HFF-Myc (cell line): ENCODE data around the gene ATP2B2.

Experiments used
- DNase-seq: peaks from one replicate; pipeline ENCODE4 v3.0.0-alpha.2; 2011; ENCODE audit warnings: low read depth; ENCODE audit errors: extremely low read depth
- H3K4me3 ChIP-seq: replicated peaks from 2 replicates; pipeline ENCODE4 v1.5.1; 2011; ENCODE audit warnings: low read depth, mild to moderate bottlenecking, control low read depth, low read length
- TF ChIP-seq, protein P1 (sequence below): IDR thresholded peaks from 2 replicates; pipeline ENCODE4 v1.5.1; 2012; ENCODE audit warnings: mild to moderate bottlenecking, low read depth, low read length, control low read depth; ENCODE audit errors: missing control alignments

The ATP2B2 gene

DNA sequence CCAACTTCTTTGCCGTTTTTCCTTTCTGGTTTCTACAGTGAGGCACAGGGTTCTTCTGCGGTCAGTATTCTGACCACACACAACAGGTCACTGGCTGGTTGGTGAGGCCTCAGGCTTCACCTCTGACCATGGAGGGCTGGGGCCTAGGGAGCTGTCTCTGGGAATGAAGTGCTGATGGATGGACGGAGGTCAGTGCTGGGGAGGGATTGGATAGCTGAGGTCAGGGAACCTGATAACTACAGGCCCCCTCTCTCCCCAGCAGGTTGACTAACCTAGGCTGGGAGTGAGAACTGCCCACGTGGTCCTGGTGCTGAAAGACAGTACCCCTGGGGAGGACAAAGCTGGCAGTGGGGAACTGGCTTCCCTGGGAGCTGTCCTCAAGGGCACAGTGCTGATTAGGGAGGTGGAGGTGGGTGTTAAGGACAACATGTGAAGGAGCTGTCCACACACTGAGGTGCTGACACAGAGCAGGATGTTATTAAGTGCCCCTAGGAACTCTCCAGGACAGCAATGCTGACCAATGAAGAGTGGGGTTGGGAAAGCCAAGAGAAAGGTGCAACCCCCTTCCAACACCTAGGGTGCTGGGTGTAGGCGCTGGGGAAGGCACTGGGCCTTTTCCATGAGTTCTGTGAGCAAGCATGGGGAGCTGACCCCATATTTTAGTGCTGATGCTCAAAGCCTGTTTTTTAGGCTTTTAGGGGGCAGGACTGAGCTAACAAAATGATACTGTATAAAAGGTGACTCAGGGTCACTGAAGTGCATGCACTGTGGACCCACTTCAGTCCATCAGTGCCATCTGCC lies 45.2 kb downstream of the ATP2B2 start:
- no peak overlapping the region for H3K4me3 ChIP-seq
- peak; percentile 56 for DNase-seq
- TF ChIP-seq, protein P1, sequence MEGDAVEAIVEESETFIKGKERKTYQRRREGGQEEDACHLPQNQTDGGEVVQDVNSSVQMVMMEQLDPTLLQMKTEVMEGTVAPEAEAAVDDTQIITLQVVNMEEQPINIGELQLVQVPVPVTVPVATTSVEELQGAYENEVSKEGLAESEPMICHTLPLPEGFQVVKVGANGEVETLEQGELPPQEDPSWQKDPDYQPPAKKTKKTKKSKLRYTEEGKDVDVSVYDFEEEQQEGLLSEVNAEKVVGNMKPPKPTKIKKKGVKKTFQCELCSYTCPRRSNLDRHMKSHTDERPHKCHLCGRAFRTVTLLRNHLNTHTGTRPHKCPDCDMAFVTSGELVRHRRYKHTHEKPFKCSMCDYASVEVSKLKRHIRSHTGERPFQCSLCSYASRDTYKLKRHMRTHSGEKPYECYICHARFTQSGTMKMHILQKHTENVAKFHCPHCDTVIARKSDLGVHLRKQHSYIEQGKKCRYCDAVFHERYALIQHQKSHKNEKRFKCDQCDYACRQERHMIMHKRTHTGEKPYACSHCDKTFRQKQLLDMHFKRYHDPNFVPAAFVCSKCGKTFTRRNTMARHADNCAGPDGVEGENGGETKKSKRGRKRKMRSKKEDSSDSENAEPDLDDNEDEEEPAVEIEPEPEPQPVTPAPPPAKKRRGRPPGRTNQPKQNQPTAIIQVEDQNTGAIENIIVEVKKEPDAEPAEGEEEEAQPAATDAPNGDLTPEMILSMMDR: no peak

DNA sequence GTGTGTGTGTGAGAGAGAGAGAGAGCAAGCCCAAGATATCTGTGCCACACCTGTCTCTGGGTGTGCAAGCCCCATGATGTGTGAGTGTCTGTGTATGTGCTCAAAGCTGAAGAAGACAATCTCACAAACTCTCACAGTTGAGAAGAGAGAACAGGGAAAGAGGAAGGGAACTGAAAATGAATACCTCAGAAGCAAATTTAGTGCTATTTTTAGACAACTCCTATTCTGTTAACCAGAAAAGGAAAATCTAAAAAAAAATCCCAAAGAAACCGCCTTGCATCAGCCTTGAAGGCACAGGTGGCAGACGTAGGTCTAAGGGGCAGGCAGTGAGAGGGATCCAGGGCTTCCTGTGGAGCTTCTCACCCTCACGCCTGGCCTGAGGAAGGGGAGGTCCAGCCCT lies 47.8 kb downstream of the ATP2B2 start:
- TF ChIP-seq, protein P1: no peak
- no peak overlapping the region for H3K4me3 ChIP-seq
- no peak for DNase-seq

DNA sequence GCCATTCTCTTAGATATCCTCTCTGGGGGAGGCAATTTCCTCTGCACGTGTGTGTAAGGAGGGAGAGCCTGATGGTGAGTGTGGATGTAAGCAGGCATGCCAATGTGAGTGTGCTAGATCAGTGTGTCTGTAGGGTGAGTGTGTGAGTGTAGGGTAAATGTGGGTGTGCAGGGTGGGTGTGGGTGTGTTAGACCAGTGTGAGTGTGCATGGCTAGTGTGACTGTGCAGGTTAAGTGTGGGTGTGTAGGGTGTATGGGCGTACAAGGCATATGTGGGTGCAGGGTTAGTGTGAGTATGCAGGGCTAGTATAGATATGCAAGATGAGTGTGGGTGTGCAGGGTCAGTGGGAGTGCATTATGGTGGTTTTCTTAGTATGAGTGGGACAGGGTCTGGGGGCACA lies 48.4 kb downstream of the ATP2B2 start:
- H3K4me3 ChIP-seq: no peak overlapping the region
- no peak for DNase-seq
- TF ChIP-seq, protein P1: no peak

DNA sequence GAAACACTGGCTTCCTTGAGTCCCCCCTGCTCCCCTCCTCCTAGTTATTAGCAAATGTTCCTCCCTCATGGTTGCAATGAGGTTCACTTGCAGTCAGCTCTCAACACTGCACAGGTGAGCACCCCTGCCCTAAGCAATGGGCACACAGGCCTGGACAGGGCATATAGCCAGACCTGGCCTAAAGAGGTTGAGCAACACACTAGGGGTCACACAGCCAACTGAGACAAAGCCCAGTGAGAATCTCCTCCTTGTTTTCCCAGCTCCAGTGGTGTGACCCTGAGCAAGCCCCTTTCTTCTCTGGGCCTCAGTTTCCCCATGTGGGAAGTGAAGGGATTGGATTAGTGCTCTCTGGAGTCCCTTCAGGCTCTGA lies 49.9 kb downstream of the ATP2B2 start:
- no peak for DNase-seq
- TF ChIP-seq, protein P1: no peak
- H3K4me3 ChIP-seq: no peak overlapping the region

DNA sequence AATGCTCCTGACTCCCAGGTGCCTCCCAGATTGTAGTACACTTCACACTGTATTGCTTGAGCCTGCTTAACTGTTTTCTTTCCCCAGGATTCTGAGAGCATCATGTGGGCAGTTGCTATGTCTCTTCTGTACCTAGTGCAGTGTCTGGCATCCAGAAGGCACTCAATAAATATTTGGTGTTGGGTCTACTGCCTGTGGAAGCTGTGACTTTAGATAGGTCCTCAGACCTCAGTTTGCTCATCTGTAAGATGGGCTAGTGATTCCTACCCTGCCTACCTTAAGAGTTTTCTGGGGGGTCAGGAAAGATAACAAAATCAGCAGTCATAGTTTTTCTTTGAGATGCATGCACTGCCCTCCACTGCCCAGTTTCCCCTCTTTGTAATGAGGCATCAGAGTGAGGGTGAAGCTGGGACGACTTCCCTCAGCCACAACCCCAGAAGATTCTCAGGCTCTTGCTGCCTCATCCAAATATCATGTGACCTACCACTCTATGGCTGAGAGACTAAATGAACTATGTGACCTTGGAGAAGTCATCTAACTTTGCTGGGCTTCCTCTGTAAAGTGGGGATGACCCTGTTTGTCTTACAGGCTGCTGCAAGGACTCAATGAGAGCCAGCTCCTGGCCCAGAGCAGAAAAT lies 50.4 kb downstream of the ATP2B2 start:
- H3K4me3 ChIP-seq: no peak overlapping the region
- no peak for DNase-seq
- TF ChIP-seq, protein P1: no peak

DNA sequence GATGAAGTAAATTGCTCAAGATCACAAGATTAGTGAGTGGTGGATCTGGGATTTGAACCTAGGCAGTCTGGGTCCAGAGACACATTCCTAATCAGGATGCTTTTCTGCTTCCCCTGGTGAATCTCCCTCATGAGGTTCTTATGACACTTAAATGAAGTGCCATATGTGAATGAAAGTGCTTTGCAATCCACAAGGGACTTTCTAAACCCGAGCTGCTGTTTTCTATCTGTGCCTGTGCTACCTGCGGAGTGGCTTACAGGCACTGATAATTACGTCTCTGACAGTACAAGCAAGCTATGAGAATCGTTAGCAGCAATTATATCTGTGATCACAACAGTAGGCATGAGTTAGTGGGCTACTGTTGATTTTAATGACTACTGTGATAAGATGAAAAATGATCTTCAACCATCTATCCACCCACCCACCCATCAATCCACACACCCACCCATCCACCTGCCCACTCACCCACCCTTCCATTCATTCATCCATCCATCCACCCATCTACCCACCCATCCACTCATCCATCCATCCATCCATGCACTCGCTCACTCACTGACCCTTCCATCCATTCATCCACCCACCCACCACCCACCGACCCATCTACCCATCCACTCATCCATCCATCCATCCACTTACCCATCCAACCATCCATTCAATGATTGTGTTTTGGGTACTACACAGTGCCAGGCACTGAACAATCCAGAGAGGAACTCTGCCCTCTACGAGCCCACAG lies 51.8 kb downstream of the ATP2B2 start:
- no peak overlapping the region for H3K4me3 ChIP-seq
- no peak for DNase-seq
- TF ChIP-seq, protein P1: no peak
